ENCODE results near the gene PSMF1. TPM values are rescaled to one million over a fixed set of nuclear protein-coding genes. Genes with fewer than 3 reads are reported as not detected.

The PSMF1 gene, protein sequence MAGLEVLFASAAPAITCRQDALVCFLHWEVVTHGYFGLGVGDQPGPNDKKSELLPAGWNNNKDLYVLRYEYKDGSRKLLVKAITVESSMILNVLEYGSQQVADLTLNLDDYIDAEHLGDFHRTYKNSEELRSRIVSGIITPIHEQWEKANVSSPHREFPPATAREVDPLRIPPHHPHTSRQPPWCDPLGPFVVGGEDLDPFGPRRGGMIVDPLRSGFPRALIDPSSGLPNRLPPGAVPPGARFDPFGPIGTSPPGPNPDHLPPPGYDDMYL
- 62.1 and 142 TPM in 2 replicates for total RNA-seq (ENCODE audit: low replicate concordance)

DNA sequence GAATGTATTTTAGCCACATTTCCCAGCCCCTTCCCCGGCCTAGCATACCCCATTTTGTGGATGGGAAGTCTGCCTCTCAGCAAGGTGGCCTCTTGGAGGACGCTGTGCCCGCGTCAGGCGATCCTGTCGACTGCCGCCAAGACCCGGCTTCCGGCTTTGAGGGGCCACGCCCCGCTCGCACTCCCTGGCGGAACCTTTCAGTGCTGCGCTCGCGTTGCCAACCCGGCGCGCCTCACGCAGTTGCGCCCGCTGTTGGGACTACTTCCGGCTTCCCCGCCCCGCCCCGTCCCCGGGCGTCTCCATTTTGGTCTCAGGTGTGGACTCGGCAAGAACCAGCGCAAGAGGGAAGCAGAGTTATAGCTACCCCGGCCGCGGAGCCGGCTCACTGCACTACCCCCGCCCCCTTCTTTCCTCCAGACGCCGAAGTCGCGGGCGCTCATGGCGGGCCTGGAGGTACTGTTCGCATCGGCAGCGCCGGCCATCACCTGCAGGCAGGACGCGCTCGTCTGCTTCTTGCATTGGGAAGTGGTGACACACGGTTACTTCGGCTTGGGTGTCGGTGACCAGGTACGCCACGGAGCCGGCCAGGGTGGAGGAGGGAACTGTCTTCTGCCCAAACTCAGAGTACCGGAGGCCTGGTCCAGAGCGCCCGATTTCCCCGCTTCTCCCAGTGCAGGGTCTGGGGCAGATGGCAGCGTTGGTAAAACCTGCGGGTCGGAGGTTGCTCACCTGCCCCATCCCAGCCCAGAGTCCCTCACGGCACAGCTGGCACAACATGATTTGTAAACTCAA is at the start of gene PSMF1:
TSS of gene PSMF1 (plus strand) at position 267 of the 792 bp plus-strand sequence. CDS start at position 439, 172 bp downstream.
- TF ChIP-seq, protein P1, sequence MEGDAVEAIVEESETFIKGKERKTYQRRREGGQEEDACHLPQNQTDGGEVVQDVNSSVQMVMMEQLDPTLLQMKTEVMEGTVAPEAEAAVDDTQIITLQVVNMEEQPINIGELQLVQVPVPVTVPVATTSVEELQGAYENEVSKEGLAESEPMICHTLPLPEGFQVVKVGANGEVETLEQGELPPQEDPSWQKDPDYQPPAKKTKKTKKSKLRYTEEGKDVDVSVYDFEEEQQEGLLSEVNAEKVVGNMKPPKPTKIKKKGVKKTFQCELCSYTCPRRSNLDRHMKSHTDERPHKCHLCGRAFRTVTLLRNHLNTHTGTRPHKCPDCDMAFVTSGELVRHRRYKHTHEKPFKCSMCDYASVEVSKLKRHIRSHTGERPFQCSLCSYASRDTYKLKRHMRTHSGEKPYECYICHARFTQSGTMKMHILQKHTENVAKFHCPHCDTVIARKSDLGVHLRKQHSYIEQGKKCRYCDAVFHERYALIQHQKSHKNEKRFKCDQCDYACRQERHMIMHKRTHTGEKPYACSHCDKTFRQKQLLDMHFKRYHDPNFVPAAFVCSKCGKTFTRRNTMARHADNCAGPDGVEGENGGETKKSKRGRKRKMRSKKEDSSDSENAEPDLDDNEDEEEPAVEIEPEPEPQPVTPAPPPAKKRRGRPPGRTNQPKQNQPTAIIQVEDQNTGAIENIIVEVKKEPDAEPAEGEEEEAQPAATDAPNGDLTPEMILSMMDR (IDR thresholded peaks at IDR 0.05; ENCODE audit: insufficient read depth, low read length): no peak

DNA sequence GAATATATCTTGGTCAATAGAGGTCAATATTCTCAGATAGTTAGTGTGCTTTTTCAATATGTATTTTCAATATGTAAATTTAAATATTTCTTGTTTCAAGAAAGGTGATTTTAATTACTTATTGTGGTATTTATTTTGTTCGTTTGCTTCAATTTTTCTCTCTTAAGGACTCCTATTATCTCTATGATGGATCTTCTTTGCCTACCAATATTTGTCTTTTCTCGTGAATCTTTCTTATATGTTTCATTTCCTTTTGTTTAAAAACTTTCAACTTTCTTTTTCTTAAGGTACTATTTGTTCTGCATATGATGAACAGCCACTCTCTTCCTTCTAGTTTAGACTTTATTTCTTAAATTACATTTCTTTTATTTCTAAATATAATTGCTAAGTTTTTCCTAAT is 46.1 kb upstream of the PSMF1 start:
- TF ChIP-seq, protein P1 (IDR thresholded peaks at IDR 0.05; ENCODE audit: insufficient read depth, low read length): no peak
- DNase-seq (ENCODE audit: low read depth): no peak
- H3K4me3 ChIP-seq (ENCODE audit: low read depth, low read length): no peak overlapping the region

More for the DNA sequence above, at the start of gene PSMF1:
- H3K4me3 ChIP-seq (ENCODE audit: low read depth, low read length): peak within 1 kb of the TSS; percentile 99
- peak; percentile 88 for DNase-seq (ENCODE audit: low read depth)

DNA sequence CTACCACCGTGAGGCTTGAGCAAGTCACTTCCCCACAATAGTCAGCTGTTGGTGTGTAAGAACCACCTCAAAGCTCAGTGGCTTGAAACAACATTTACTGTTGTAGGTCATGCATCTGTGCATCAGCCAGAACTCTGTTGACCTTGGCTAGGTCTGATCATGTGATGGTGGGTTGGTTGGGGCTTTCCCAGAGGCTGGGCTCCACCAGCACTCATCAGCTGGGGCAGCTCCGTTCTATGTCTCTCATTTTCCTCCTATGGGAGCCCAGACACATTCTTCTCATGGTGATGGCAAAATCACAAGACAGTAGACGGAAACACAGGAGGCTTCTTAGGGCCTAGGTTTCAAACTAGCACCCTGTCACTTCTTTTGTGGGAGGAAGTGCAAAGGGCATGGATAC is 42.8 kb upstream of the PSMF1 start:
- DNase-seq (ENCODE audit: low read depth): no peak
- H3K4me3 ChIP-seq (ENCODE audit: low read depth, low read length): no peak overlapping the region
- TF ChIP-seq, protein P1 (IDR thresholded peaks at IDR 0.05; ENCODE audit: insufficient read depth, low read length): no peak

DNA sequence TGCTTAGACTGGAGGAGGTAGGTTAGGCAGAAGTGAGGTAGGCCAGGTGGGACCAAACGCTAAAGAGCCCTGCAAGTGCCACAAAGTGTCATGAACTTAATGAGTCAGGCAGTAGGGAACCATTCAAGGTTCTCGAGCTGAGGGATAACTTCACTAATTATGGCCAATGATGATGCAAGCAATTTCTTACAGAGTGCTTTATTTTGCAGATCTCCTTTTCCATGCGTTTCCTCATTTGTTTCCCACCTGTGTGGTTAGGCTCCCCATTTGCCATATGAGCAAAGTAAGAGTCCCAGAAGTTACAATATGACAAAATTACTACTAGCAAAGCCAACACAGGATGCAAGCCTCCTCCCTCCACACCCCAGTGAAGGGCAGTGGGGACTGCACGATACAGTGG is 36.5 kb upstream of the PSMF1 start:
- DNase-seq (ENCODE audit: low read depth): no peak
- H3K4me3 ChIP-seq (ENCODE audit: low read depth, low read length): no peak overlapping the region
- TF ChIP-seq, protein P1 (IDR thresholded peaks at IDR 0.05; ENCODE audit: insufficient read depth, low read length): no peak

DNA sequence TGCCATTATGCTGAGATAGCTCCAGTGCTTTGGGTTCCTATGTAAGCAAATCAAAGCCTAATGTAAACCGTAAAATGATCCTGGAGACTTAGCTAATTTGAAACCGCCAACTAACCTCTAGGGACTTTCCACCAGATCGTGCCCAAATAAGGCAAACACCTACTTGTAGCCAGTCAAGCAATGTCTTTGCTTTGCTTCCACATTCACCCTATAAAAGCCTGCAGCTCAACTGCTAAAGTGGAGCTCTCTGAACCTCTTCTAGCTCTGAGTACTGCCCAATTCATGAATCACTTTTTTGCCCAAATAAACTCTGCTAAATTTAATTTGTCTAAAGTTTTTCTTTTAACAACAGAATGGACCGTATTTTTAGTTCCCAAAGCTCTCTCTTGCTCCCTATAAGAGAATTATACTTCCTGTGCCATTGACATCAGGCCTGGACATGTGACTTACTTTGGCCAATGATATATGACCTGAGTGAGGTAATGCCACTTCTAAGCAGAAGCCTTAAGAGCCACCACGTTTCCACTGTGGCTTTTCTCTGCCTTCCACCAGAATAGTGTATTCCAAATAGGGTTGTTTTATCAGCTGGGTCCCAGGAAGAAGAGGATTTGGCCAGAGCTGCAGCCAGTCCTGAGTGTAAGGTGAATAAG is 34.8 kb upstream of the PSMF1 start:
- H3K4me3 ChIP-seq (ENCODE audit: low read depth, low read length): no peak overlapping the region
- TF ChIP-seq, protein P1 (IDR thresholded peaks at IDR 0.05; ENCODE audit: insufficient read depth, low read length): no peak
- no peak for DNase-seq (ENCODE audit: low read depth)

DNA sequence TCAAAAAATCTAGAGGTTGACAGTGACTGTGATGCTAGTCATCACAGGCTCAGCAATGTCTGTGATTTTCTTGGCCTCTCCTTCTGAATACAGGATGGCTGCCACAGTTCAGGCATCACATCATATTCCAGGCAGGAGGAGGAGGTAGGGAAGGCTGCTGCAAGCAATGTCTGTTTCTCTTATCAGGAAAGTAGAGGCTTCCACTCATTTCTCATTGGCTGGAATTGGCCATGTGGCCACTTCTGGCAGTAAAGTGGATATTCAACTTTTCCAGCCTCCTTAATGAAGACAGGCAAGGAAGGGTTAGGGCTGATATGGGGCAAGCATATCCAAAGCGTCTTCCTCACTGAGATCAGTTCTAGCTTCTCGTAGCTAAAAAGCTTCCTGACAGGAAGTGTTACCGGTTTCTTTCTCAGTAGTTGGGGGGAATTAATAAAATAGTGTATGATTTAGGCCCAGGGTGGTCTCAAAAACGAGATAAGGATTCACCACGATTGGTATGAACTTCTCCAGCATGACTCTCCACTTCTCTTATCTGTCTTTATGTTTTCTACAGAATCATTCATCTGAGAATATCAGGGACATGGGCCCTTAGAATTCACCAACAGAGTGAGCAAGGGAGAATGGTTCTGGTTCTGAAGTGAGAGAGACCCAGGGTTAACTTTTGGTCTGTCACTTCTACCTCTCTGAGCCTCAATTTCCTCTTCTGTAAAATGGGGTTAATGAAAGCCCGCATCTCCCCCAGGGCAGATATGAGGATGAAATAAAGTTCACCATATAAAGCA is 32.7 kb upstream of the PSMF1 start:
- TF ChIP-seq, protein P1 (IDR thresholded peaks at IDR 0.05; ENCODE audit: insufficient read depth, low read length): no peak
- DNase-seq (ENCODE audit: low read depth): no peak
- H3K4me3 ChIP-seq (ENCODE audit: low read depth, low read length): no peak overlapping the region

All from fibroblast of the aortic adventitia (primary cell).